HuH-7 (cell line): ENCODE measurements around the gene DNAH14.

ENCODE experiments used
- DNase-seq: peaks from one replicate; pipeline ENCODE4 v3.0.0; 2011; ENCODE audit warnings: low spot score

DNAH14 gene

DNA sequence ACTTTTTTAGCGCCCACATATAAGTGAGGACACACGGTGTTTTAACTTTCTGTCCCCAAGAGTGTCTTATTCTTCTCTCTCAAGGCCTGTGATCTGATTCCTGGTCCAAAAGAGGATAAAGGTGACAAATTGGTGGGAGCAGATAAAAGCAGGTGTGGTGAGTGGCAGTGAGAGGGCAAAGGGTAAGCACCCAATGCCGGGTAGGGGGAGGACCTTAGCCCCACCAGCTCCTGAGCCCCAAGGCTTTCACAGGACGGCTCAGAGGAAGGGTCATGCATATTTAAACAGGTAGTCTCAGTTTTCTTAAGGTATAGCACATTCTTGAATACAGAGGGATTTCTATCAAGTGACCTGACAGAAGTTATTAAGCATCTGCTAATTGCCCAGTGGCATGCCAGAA is 478.8 kb downstream of the DNAH14 start:
- no peak for DNase-seq

DNA sequence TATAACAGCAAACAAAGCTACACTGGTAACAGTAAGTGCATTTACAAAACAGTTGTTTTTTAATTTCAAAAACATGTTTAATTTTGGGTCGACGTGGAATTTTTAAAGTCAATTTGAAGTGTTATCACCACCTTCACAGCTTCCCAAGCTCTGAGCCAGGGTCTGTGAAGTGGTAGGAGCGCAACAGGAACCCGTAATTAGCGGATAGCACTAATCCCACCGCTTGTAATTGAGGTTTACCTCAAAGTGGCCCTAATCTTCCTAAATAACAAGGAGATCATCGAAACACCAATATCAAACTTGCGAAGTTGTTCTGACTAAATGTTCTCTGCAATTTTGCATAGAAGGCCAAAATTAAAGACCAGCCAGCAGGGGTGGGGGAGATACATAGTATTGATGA is 479.6 kb downstream of the DNAH14 start:
- DNase-seq = no peak

DNA sequence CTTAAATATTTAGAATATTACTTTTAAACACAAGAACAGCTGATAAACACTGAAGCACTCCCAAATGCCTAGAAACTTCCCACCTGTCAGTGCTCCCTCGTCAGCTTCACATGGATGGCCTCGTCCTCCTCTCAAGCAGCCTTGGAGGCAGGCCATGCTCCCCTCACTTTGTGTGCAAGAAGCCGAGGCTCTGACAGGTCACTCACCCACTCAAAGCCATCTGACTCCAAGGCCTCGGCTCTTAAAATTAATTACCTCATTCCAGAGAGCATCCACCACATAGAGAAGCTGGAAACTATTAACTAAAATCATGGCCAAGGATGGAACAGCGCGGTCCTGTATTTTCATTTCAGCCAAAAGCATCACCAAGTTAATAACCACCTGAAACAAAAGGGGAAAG is 480.6 kb downstream of the DNAH14 start:
- DNase-seq = no peak

DNA sequence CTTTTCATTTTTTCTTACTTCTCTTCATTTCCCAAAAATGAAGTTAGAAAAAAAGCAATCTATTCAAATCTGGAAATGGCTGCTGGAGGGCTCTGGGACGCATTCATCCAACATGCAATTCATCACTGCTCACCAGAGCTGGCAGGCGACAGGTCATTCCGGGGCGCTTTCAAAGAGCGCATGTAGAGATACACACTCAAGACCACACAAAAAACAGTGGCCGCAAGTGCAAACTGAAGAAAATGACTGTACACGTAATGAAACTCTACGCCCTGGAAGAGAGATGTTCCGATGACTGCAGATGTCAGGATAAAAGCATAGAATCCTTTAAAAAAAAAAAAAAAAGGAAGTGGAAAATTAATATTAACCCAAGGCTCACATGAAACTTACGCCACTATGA is 482.8 kb downstream of the DNAH14 start:
- DNase-seq = peak; percentile 31

DNA sequence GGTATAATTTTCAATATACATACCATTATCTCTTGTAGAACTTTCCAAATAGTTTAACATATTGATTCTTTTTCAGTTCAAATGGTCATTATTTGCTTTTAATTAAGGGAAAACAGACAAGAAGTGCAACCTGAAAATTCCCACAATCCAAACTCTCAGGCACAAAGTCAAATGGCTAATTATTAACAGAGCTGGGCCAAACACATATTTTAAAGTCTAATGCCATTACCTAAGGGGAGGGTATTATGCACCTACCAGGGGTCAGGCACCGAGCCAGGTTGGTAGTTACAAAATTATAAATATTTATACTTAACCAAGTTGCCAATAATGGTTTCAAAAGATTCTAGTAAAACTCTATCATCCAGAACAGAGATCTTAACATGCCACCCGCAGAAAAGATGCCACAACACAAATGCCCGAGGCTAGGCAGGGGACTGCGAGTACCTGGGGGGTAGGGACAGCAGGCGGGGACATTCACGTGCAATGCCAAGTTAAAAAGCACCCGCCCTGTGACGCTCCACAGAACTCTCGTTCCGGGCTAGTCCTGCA is 483.4 kb downstream of the DNAH14 start:
- peak; percentile 69 for DNase-seq

DNA sequence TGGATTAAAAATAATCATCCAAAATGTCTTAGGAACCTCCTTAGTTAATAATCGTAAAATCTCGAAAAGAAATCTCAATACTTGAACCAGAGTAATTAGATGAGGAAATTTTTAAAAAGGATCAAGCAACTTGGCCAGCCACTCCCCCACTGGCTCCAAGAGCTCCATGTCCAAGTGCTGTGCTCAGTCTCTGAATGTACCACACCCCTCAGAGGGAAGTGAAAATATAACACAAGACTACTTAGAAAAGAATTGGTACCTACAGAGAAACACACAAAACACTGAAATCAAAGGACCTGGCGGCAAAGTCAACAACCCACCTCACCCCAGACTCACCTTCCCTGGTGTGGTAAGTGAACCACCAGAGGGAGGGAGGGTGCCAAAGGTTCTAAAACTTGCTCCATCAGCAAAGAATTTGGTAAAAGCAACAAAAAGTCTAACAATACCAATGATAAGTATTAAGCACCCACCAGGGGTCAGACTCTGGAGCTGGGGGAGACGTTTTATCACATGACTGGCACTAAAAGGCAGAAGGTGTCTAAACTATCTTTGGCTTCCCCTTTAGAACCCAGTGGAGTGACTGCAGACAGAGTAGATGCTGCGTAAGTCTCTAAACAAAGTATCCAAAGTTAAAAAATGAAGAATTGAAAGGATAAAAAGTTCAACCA is 484.4 kb downstream of the DNAH14 start:
- DNase-seq = no peak

DNA sequence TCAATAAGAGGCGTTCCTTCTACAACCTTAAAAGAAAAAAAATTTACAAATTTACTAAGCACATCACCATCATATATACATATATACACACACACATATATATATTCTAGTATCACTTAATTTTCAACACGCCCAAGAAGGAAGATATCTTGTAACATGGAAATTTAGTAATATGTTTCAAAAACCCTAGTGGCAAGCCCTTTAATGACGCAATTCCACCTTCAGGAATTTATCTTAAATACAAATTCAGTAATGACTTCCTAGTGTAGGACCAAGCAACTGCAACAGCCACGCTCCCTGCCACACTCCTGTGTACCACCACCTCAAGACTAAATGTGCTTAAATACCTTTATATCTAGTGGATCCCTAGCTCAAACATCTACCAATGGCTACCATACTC is 485.8 kb downstream of the DNAH14 start:
- DNase-seq = no peak

DNA sequence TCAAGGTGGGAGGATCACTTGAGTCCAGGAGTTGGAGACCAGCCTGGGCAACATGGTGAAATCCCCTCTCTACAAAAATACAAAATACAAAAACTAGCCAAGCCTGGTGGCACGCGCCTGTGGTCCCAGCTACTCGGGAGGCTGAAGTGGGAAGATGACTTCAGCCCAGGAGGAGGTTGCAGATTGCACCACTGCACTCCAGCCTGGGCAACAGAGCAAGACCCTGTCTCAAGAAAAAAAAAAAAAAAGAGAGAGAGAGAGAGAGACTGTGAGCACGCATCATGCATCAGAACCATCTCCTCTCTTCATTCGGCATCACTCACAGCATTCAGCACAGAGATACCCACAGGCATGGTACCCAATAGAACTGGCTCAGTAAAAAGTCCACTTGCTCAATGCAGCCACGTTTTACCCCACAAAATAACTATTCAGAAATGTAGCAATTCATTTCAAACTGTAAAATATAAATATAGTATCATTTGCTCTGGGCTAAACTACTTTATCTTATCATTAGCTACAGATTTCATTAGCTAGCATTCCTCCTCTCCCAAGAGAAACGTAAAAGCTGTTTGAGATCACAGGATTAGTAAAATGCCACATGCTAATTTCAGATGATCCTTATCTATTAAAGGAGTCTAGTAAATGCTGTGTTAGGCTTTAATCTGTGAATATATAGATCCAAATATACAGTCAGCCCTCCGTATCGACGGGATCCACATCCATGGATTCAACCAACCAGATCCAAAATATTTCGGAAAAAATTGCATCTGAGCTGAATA is 486.7 kb downstream of the DNAH14 start:
- DNase-seq = no peak

DNA sequence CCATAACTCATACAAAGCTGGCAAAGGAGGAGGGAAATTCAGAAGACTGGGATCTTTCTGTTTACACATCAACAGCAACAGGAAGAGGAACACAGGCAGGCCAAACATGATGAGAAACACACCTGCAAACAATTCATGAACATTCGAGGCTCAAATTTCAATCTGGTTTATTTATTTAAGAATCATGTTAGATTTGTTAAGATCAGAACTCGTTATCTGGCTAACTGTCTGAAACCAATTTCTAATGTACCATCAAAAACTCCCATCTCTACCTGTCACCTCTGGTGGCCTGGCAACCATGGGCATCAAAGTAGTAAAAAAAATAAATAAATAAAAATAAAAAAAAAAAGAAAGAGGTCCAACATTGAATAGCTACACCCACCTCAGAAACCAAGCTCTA is 488.6 kb downstream of the DNAH14 start:
- no peak for DNase-seq

DNA sequence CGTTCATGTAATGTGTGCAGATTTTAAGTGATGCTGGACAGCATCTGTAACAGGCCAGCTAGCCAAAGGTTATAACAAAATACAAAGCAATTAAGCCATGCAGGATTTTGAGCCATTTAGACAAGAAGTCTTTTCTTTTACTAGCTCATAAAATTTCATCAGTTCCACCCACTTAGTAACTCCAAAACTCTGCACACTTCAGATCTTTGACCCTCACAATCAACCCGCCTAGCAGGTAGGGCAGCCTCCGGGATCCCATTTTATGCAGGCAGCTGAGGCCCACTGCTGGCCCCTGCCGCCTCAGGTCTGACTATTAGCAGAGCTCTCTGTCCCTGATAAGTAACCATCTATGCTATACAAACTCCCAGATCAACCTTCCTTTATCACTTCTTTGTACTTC is 489.1 kb downstream of the DNAH14 start:
- peak; percentile 67 for DNase-seq

DNA sequence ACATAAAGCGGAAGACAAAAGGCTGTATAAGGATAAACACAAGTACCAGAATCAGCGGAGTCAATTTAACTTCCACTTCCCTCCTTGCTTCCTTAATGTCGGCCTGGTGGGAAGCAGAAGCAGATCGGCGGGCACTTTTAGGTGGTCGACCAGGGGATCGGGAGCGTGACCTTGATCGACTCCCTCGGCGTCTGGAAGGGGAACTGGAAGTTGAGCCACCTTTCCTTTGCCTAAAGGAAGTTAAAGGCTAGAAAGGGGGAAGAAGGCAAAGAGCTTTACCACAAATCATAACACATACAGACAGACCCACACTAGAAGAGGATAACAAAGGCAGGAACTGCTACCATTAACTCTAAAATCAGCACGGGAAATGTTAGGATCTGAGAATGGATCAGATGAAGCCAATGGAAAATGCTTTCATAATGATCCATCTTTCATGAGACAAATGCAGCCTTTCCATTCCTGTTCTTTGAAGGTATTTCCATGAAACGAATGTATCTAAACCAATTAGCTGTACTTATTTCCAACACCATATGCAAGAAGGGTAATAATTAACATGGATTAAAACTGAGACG is 492.6 kb downstream of the DNAH14 start:
- no peak for DNase-seq

DNA sequence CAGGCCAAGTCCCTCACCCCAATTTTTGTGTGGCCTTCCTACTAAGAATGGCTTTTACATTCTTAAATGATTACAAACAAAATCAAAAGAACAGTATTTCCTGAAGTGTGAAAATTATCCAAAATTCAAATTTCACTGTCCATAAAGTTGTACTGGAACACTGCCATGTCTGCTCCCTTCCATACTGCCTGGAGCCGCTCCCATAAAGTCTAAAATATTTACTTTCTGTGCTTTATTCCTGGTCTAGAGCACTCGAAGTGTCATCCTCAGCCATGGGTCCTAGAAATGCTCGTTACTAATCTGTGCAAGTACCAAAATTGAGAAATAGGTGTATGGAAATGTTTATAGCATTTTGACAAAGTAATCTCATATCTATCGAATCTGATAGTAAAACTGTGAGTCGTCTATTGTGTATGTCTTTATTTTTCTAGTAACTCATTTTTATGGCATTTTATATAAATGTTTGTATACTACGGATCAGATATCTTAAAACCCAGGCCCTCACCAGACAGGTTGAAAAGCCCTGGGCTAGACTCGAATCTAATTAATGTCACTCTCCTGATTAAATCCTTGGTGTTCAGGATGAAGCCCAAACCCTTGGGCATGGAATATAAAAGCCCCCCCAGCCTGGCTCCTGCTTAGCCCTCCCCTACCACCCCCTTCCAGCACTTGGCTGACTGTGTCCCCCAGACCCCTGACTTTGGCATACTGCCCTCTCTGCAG is 493.5 kb downstream of the DNAH14 start:
- DNase-seq = no peak

DNA sequence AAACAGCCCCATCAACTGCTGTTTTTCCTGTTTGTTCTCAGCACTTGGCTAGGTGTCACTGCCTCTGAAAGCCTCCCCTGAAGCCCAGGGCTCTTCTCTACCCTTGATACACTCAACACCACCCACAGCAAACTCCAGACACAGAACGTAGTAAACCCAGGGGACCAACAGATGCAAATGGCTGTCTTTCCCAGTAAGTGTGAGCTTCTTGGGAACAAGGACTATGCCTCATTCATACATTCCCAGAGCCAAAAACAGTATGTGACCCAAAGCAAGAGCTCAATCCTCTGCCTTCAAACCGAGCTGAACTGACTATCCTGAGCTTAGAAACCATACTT is 494.0 kb downstream of the DNAH14 start:
- no peak for DNase-seq

DNA sequence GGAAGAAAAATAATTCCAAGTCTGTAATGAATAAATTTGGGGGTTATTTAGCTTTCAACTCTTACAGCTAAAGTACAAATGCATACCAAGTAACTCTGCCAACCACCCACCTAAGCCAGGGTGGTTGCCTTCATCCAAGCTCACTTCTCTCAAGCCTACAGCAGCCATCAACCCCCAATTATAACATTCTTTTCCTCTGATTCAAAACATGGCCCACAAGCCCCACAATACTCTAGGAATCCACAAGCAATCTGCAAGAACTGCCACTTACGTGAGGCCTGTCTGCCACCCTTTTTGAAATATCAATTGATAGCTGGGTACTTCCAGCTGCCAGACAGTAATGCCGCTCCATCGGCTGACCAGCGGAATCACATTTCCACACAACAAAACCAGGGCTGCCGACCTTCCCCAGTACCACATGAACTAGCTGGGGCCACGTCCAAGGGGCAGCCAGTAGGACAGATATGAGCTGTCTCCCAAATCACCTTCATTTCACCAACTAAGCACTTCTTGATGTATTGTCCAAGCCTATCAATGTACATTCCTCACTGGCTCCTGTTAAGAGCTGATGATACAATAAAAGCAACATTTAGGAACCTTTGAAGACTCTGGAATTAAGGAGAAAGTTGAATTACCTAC is 495.2 kb downstream of the DNAH14 start:
- DNase-seq = no peak

DNA sequence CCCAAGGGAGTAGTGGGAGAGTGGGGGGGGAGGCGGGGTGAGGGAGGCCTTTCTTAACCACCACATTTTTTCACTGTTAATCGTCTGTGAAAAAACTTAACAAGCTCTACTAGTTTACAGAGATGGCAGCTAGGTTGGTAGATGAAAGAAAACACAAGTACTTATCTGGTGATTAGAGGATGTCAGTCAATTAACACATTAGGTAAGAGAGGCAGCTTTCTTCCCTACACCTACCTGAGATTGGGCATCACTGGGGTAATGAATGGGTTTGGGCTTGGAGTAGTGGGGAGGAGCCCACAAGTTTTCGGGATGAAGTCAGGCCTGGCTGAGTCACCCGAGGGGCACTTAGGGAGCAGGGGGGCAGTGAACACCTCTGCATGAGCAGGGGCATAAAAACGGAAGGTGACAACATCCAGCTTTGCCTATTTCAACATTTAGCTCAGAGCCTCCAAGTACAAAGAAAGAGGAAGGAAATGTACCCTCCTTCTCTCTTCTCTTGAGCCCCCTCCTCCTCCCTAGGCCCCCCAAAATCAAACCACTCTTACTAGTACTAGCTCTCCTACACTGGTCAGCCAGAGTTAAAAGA is 495.8 kb downstream of the DNAH14 start:
- DNase-seq = no peak

DNA sequence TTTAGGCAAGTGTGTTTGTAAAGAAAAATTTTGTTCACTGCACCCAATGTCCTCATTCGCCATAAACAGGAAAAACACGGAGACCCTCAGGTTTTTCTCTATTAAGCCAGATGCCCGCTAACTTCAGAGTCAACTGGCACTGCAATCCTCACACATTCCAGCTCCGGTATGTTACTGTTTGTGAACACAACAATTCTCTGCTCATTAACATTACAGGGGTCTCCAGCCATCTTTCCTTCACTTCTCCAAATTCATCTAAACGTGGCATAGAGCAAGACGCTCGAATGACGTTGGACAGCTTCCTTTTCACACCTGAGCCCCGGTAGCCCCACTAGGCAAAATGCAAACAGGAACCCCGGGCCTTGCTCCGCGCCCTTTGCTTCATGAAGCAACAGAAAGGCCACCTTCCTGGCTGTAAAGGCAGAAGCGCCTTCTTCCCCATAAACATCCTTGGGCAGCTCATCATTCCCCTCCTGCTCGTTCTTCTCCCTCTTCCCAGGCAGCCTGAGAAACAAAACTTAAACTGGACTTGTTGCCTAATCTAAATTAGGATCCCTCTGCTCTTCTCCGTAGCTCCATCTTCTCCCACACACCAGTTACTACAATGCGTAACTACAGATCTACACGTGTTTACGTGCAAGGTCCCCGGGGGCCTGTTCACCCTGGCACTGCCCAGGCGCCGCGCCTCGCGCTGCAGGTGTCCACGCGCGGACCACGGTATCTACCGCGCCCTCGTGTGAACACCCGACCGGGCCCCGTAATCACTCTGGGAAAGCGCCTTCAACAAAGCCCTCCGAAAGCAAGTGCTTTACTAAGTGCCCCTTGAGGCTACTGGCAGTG is 497.1 kb downstream of the DNAH14 start:
- DNase-seq = no peak

DNA sequence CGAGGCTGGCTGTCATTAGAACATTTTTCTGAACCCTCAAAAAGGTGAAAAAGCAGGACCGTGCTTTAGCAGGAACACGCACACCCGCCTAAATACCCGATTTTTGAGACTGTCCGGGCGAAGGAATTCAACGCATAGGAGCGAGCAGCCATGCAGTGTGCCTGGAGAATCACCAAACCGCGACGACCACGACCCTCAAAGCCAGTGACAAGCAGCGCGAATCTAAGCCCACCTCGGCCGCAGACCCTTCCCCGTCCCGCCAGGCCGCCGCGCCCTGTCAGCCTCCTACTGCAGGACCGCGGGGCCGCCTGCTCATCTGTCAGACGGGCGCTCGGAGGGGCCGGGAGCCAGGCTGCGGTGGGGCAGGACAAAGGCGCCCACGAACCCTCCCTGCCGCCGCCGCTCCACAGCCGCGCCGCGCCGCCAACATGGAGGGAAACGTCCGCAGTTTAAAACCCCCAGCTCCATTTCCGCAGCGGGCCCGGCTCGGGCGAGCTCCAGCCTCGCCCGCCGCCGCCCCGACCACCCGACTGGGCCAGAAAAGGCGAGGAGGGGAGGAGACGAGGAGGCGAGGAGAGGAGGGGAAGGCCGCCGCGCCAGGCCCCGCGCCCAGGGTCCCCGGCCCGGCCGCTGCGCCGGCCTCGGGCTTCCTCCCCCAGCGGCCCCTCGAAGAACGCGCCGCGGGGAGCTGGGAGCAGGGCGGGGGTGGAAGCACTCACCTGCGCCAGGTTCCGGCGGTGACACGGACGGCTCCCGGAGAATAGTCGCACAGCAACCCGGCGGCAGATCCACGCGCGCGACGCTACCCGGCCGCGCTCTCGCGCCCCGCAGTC is 498.0 kb downstream of the DNAH14 start, which contains the start of gene LBR:
Gene LBR, minus strand, starts transcription at position 804 of the 833 bp plus-strand sequence. CDS start 3,963 bp downstream, outside the sequence.
- no peak for DNase-seq

DNA sequence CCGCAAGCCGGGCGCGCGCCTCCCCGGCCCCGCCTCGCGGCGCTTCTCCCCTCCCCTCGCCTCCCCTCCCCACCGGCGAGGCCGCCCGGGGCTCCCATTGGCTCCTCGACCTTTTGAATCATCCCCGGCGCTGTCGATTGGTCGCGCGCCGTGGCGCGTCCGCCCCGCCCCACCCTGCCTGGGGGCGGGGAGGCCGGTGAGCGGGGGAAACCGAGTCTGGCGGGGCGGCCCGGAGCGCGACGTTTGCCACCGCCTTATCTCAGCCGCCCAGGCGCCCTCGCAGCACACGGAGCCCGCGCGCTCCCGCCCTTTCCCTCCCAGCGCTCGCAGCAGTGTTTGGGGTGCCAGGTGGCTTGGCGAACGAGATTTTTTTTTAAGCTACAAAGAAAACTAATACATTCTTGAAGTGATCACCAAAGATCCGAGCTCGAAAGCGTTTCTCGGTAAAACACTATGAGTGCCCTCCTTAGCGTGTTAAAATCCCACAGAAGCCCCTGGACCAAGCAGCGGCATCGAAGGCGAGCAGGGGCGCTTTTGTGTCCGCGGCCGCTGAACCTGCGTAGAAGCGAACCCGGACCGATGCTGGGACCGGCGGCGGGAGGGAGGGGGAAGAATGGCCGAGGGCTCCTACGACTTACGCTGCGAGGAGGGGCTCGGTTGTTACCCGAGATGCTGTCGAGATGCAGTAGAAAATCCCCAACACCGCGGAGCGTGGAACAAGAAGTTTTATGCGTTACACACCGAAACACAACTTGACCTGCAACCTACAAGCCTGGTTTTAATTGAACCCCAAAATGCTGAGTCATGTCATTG is 498.8 kb downstream of the DNAH14 start:
- peak; percentile 98 for DNase-seq
